HG02943 (cell line): ENCODE results near the gene TAMALIN.

Source experiments
- ATAC-seq: cut with Tn5 transposase; IDR thresholded peaks from one replicate; pipeline ENCODE4 v1.9.1; 2021; ENCODE audit warnings: mild to moderate bottlenecking, low read depth, moderate library complexity; ENCODE audit not compliant: unreplicated experiment

Gene TAMALIN

DNA sequence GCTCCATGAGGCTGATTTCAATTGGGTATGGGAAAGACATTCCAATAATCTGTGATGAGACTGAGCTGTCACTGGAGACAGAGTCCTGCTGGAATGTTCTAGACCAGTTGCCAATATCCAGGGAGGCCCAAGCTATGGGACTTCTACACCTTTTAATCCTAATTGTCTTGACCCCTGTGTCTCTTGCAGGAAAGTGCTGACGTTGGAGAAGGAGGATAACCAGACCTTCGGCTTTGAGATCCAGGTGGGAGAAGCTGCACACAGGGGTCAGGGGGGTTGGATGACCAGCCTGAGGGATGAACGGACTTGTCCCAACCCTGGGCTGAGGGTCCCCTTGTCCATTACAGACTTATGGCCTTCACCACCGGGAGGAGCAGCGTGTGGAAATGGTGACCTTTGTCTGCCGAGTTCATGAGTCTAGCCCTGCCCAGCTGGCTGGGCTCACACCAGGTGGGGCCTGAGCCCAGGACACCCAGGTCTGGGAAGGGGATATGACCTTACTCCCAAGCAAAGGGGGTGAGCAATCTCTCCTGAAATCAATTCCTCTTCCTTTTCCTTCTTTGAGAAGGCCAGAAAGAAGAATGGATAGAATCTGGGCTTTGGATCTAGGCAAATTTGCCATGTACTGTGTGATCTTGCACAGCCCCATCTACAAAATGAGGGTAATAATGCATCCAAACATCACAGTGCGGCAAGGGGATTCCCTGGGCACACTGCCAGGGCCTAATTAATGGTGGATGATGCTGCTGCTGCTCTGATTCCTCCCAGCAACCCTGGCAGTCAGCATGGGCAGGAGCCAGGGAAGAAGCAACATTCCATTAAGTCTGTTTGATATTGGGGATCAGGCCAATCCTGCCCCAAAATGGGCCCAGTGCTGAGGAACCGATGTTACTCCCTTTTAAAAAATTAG lies 4.2 kb downstream of the TAMALIN start:
- no peak for ATAC-seq

DNA sequence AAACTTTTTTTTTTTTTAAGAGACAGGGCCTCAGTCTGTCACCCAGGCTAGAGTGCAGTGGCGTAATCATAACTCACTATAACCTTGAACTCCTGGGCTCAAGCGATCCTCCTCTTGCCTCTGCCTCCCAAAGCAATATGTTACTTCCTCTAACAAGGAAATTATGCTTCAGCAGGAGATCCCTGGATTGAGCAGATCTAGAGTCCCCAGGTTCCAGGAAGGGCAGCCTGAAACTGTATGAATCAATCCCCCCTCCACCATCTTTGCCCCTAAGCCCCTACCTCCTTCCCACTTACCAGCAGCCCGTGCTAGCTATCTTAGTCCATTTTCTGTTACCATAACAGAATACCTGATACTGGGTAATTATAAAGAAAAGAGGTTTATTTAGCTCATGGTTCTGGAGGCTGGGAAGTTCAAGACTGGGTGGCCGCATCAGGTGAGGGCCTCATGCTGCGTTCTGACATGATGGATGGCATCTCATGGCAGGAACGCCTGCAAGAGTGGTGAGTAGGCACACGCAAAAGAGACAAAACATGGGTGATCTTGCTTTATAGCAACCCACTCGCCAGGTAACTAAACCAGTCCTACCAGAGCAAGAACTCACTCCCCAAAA lies 5.0 kb downstream of the TAMALIN start:
- no peak for ATAC-seq

DNA sequence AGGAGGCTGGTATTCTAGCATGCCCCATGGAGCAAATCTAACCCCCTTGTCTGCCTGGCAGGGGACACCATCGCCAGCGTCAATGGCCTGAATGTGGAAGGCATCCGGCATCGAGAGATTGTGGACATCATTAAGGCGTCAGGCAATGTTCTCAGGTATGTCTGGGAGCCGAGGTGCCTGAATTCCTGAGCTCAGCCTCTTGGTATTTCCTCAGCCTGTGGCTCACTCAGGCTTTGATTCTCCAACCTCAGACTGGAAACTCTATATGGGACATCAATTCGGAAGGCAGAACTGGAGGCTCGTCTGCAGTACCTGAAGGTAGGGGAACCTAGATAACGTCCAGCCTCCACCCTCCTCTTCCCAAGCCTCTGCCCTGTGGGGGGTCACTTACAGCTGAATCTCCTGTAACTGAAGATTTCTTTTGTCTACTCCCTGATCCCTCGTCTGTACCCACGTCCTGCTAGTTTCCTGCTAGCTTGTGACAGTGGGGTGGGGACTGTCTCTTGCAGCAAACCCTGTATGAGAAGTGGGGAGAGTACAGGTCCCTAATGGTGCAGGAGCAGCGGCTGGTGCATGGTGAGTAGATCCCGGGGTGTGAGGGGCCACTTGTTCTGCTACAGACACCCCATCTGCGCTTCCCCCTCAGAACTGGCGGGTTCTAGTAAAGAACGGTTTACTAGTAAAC lies 7.0 kb downstream of the TAMALIN start:
- no peak for ATAC-seq

DNA sequence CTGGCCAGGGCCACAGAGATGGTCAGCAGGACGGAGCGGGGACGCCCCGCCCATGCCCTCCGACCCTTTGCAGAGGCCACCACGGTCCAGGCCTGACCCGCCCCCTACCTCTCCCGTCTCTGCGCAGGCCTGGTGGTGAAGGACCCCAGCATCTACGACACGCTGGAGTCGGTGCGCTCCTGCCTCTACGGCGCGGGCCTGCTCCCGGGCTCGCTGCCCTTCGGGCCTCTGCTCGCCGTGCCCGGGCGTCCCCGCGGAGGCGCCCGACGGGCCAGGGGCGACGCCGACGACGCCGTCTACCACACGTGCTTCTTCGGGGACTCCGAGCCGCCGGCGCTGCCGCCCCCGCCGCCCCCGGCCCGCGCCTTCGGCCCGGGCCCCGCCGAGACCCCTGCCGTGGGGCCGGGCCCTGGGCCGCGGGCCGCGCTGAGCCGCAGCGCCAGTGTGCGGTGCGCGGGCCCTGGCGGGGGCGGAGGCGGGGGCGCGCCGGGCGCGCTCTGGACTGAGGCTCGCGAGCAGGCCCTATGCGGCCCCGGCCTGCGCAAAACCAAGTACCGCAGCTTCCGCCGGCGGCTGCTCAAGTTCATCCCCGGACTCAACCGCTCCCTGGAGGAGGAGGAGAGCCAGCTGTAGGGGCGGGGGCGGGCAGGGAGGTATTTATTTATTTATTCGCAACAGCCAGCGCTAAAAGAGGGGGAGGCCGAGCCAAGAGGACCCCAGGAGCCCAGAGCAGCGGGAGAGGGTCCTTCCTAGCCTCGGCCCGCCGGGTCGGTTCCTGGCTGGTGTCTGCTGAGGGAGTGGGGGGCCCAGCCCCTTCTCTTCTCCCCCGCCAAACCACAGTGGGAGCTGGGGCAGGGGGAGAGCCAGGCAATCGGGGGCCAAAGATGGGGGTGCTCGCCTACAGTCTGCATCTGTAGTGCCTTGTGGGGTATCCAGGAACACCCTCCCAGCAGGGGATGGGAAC lies 8.1 kb downstream of the TAMALIN start:
- no peak for ATAC-seq

GRCh38 chr12:52015532-52016041 lies 8.8 kb downstream of the TAMALIN start:
- no peak for ATAC-seq

DNA sequence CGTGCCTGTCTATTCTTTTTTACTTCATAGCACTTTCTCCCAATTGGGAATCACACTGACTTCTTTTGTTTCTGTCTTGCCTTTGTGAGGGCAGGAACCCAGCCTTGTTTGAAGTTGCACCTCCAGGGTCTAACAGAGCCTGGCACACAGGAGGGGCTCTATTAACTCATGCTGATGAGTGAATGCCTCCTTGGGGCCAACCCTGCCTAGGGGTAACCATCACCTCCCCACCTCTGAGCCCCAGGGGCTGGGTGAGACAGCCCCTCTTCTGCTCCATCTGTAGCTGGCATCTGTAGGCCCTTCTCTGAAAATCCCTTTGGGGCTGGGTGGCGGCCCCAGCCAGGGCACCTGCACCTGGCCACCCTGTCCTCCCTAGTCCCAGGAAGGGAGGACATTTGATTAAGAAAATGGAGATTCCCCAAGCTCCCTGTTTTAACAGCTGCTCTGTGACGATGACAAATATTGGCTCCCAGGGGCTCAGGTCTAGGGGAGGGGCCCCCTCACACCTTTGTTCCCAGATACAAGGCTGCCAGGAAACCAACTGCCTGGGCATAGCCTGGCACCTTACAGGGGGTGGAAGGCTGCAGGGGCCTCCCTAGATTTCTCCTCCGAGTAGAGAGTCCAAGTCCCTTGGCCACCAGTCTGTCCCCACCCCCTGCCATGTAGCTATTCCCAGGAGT lies 11.8 kb downstream of the TAMALIN start:
- no peak for ATAC-seq

DNA sequence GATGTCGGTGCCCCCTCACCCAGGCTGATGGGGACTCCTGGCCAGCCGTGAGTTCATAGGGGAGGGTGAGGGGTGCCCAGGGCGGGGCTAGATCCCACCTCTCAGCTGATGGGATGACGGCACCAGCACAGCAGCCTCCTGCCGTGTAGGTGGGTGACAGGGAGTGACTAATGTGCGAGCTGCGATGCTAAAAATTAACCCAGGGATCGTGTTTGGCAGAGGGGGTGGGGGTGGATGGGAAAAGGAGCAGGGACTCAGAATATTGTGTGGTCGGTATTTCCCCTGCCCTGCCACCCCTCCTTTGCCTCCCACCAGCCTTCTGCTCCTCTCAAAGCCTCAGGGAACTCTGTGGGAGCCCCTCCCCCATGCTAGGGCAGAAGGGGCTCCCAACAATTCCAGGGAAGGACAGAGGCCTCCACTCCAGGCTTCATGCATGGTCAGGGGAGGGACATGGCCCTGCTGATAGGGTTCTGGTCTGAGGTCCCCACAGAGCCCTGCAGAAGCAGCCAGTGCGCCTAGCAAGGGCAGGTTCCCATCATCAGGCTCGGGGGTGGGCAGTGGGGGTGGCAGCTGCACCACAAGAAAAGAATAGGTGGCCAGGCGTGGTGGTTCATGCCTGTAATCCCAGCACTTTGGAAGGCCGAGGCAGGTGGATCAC lies 12.5 kb downstream of the TAMALIN start:
- ATAC-seq: no peak

DNA sequence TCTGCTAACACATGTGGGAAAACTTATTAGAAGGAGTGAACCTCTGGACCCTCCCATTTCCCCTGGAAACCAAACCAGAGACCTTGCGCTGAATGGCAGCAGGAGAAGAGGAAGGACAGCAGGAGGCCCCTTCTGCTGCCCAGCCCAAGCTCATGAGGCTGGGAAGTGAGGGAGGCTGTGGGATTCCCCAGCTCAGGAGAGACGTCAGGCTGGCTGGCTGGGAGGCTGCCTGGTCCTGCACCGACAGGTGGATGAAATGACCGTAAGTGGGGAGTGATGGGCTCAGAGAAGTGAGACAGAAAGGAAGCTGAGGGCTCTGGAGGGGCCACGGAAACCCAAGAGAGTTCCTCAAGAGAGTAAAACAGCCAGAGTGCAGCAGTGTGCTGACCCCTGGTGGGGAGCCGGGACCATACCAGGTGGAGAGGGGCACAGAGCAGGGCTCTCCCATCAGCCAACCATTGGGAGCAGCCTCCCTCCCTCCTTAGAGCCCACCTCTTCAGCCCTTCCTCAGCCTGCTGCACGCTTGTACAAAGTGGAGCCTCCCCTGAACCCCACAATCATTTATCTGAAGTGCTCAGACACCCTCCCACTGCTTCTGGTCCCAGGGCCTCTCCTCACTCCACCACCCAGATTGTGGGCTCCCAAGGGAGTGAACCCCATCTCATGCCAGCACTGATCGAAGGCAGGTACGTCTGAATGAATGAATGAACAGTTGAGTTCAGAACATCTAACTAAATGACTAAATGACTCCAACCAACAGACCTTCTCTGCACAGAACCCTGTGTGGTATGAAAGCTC lies 14.0 kb downstream of the TAMALIN start:
- ATAC-seq: no peak

- no peak for ATAC-seq
Observed at GRCh38 chr12:52022841-52023181, 16.1 kb downstream of the TAMALIN start.

DNA sequence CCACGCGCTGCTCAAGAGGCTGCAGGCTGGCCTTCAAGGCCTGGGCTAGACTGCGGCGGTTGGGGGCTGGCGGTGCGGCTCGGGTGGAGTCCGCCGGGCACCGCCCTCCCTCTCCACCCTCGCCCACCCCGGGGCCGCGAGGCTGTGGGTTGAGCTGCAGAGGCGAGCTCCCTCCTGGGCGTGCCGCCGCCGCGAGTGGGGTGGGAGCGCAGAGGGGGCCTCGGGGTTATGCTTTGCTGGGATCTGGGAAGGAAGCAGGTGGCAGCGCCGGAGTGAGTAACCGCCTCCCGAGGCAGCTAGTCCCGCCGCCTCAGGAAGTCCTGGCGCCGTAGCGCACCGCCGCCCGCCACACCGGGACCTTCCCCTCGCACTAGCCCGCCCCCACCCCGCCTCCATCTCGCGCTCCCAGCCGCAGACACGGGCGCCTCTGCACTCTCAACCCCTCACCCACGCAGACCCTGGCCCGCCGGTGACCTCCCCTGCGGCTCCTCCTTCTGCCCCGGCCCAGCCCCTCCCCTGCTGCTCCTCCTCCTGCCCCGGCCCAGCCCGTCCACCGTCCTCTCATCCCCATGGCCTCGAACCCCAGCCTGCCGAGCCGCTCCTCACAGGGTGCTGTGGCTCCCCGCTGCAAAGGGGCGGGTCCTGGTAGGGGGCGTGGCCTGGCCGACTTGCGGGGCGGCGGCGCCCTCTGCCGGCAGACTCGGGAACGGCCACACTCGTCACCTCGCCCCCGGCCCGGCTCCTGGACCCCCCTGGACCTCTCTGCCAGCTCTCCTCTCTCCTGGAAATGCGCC lies 16.6 kb downstream of the TAMALIN start:
- no peak for ATAC-seq

- no peak for ATAC-seq
Observed at GRCh38 chr12:52023976-52024688, 17.4 kb downstream of the TAMALIN start.

GRCh38 chr12:52024845-52025230 lies 18.1 kb downstream of the TAMALIN start:
- ATAC-seq: no peak

- ATAC-seq: no peak
Observed at GRCh38 chr12:52026263-52026662, 19.5 kb downstream of the TAMALIN start.

- ATAC-seq: no peak
Observed at GRCh38 chr12:52027085-52027843, 20.5 kb downstream of the TAMALIN start.

DNA sequence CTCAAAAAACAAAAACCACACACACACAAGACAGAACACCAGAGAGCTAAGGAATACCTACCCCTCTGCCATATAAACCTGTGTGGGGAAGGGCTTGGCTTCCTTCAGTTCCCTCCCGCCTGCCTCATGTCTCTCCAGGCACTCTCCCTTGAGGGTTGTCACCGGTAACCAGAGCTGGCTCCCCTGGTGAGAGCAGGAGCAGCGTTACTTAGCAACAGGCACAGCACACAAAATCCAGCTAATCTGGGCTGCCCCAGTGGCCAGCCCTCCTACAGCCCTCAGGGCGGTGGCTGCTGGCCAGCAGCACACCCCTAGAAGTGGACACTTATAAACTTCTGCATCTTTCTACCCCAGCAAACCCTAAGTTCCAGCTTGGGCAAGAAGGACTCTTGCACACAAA lies 22.9 kb downstream of the TAMALIN start:
- no peak for ATAC-seq

DNA sequence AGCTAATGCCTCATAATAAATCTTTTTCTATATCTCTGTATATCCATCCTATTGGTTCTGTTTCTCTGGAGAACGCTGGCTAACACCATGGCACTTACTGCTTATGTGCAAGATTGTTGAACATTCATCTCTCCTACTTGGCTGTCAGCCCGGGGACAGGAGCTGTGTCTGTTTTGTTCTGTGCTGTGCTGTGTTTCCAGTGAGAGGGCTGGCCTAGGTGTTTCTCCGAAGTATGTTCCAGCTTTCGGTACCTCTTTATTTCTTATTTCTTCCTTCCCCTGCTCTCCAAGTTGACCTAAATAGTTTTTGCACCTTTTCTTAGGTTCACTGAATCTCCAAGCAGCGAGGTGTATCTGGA lies 25.7 kb downstream of the TAMALIN start:
- ATAC-seq: no peak
